Dendritic cell treated with granulocyte-macrophage colony-stimulating factor and Interleukin-4, amounts not matched to agents 40 ng/mL and 50 ng/mL, for 4 days (primary cell): ENCODE results near the gene HOXD12.

Experiments used
- H3K27ac Mint-ChIP-seq: one replicate; pipeline ENCODE4 v1.8.0; 2022; ENCODE audit warnings: mild to moderate bottlenecking, mixed read lengths
- H3K27me3 Mint-ChIP-seq: one replicate; pipeline ENCODE4 v1.8.0; 2022; ENCODE audit warnings: mild to moderate bottlenecking, mixed read lengths
- H3K36me3 Mint-ChIP-seq: one replicate; pipeline ENCODE4 v1.8.0; 2022; ENCODE audit warnings: low read depth, mixed read lengths
- H3K4me1 Mint-ChIP-seq: one replicate; pipeline ENCODE4 v1.8.0; 2022; ENCODE audit warnings: low read depth, mixed read lengths
- H3K4me3 Mint-ChIP-seq: one replicate; pipeline ENCODE4 v1.8.0; 2022; ENCODE audit warnings: mild to moderate bottlenecking, moderate library complexity, mixed read lengths
- H3K9me3 Mint-ChIP-seq: one replicate; pipeline ENCODE4 v1.8.0; 2022; ENCODE audit warnings: mixed read lengths
- intact Hi-C: fragments of 100-400 bp; cut with micrococcal nuclease; formaldehyde crosslinking; loops from one replicate; pipeline ENCODE4 v1.15.0; 2022

The HOXD12 gene

GRCh38 chr2:176076063-176076462, 23.5 kb upstream of the HOXD12 start:
- intact Hi-C loops: no loop called here

GRCh38 chr2:176076796-176077195, 22.8 kb upstream of the HOXD12 start:
- intact Hi-C loops: no loop called here
- peaks cover 25% of the 10 kb centered on the region for H3K4me1 Mint-ChIP-seq
- H3K27me3 Mint-ChIP-seq: peaks cover 80% of the 10 kb centered on the region
- no peaks in the 10 kb centered on the region for H3K36me3 Mint-ChIP-seq
- no peak overlapping the region for H3K4me3 Mint-ChIP-seq
- no peaks in the 10 kb centered on the region for H3K9me3 Mint-ChIP-seq
- no peak overlapping the region for H3K27ac Mint-ChIP-seq

More at GRCh38 chr2:176076063-176076462, 23.5 kb upstream of the HOXD12 start:
- H3K27me3 Mint-ChIP-seq: peaks cover 80% of the 10 kb centered on the region
- H3K27ac Mint-ChIP-seq: no peak overlapping the region
- no peaks in the 10 kb centered on the region for H3K36me3 Mint-ChIP-seq
- peaks cover 29% of the 10 kb centered on the region for H3K4me1 Mint-ChIP-seq
- H3K4me3 Mint-ChIP-seq: no peak overlapping the region
- no peaks in the 10 kb centered on the region for H3K9me3 Mint-ChIP-seq

GRCh38 chr2:176078541-176079284, 20.9 kb upstream of the HOXD12 start:
- H3K4me3 Mint-ChIP-seq: no peak overlapping the region
- peaks cover 31% of the 10 kb centered on the region for H3K4me1 Mint-ChIP-seq
- no peak overlapping the region for H3K27ac Mint-ChIP-seq
- no peaks in the 10 kb centered on the region for H3K9me3 Mint-ChIP-seq
- no peaks in the 10 kb centered on the region for H3K36me3 Mint-ChIP-seq
- intact Hi-C loops: no loop called here
- H3K27me3 Mint-ChIP-seq: peaks cover 81% of the 10 kb centered on the region

- H3K4me3 Mint-ChIP-seq: peak overlapping the region; percentile 53
- H3K36me3 Mint-ChIP-seq: no peaks in the 10 kb centered on the region
- H3K27ac Mint-ChIP-seq: no peak overlapping the region
- intact Hi-C loops: no loop called here
- H3K4me1 Mint-ChIP-seq: peaks cover 32% of the 10 kb centered on the region
- no peaks in the 10 kb centered on the region for H3K9me3 Mint-ChIP-seq
- H3K27me3 Mint-ChIP-seq: peaks cover 81% of the 10 kb centered on the region
Observed at GRCh38 chr2:176079285-176079830, 20.2 kb upstream of the HOXD12 start.

- Mint-ChIP-seq H3K9me3 (no peaks in the 10 kb centered on the region), H3K36me3 (no peaks in the 10 kb centered on the region), H3K4me1 (peaks cover 38% of the 10 kb centered on the region), H3K27ac (no peak overlapping the region), H3K4me3 (peak overlapping the region; percentile 53), H3K27me3 (peaks cover 81% of the 10 kb centered on the region)
- intact Hi-C loops: no loop called here
Observed at GRCh38 chr2:176079831-176080539, 19.6 kb upstream of the HOXD12 start.

- intact Hi-C loops: no loop called here
- Mint-ChIP-seq H3K36me3 (no peaks in the 10 kb centered on the region), H3K4me1 (peaks cover 42% of the 10 kb centered on the region), H3K4me3 (peak overlapping the region; percentile 53), H3K27ac (no peak overlapping the region), H3K9me3 (no peaks in the 10 kb centered on the region), H3K27me3 (peaks cover 81% of the 10 kb centered on the region)
Observed at GRCh38 chr2:176080540-176081375, 18.8 kb upstream of the HOXD12 start.

GRCh38 chr2:176081376-176081836, 18.2 kb upstream of the HOXD12 start:
- Mint-ChIP-seq H3K36me3 (no peaks in the 10 kb centered on the region), H3K4me3 (no peak overlapping the region), H3K4me1 (peaks cover 49% of the 10 kb centered on the region), H3K9me3 (no peaks in the 10 kb centered on the region), H3K27me3 (peaks cover 83% of the 10 kb centered on the region), H3K27ac (no peak overlapping the region)
- intact Hi-C loops: no loop called here

GRCh38 chr2:176081837-176082524, 17.6 kb upstream of the HOXD12 start:
- no peak overlapping the region for H3K27ac Mint-ChIP-seq
- peaks cover 50% of the 10 kb centered on the region for H3K4me1 Mint-ChIP-seq
- H3K27me3 Mint-ChIP-seq: peaks cover 85% of the 10 kb centered on the region
- no peaks in the 10 kb centered on the region for H3K36me3 Mint-ChIP-seq
- no peak overlapping the region for H3K4me3 Mint-ChIP-seq
- intact Hi-C loops: no loop called here
- H3K9me3 Mint-ChIP-seq: no peaks in the 10 kb centered on the region

- Mint-ChIP-seq H3K36me3 (no peaks in the 10 kb centered on the region), H3K9me3 (no peaks in the 10 kb centered on the region)
- intact Hi-C loops: no loop called here
Observed at GRCh38 chr2:176082525-176082823, 17.1 kb upstream of the HOXD12 start.

GRCh38 chr2:176082824-176083751, 16.5 kb upstream of the HOXD12 start:
- peaks cover 54% of the 10 kb centered on the region for H3K4me1 Mint-ChIP-seq
- H3K9me3 Mint-ChIP-seq: no peaks in the 10 kb centered on the region
- no peak overlapping the region for H3K27ac Mint-ChIP-seq
- intact Hi-C loops: no loop called here
- no peaks in the 10 kb centered on the region for H3K36me3 Mint-ChIP-seq
- H3K4me3 Mint-ChIP-seq: no peak overlapping the region
- peaks cover 96% of the 10 kb centered on the region for H3K27me3 Mint-ChIP-seq

More at GRCh38 chr2:176082525-176082823, 17.1 kb upstream of the HOXD12 start:
- no peak overlapping the region for H3K4me3 Mint-ChIP-seq
- peaks cover 50% of the 10 kb centered on the region for H3K4me1 Mint-ChIP-seq
- H3K27ac Mint-ChIP-seq: no peak overlapping the region
- peaks cover 90% of the 10 kb centered on the region for H3K27me3 Mint-ChIP-seq

- intact Hi-C loops: no loop called here
- no peaks in the 10 kb centered on the region for H3K9me3 Mint-ChIP-seq
Observed at GRCh38 chr2:176083796-176084261, 15.8 kb upstream of the HOXD12 start, which contains the start of gene EVX2. TSS of gene EVX2 (minus strand) at chr2:176083962. CDS start at chr2:176083776, 186 bp downstream.

GRCh38 chr2:176084611-176085119, 14.9 kb upstream of the HOXD12 start:
- intact Hi-C loops: no loop called here

More at GRCh38 chr2:176083796-176084261, 15.8 kb upstream of the HOXD12 start, which contains the start of gene EVX2:
- Mint-ChIP-seq H3K36me3 (no peaks in the 10 kb centered on the region), H3K27ac (no peak within 1 kb of the TSS), H3K4me1 (peaks cover 53% of the 10 kb centered on the region), H3K4me3 (no peak within 1 kb of the TSS), H3K27me3 (peaks cover 96% of the 10 kb centered on the region)

More at GRCh38 chr2:176084611-176085119, 14.9 kb upstream of the HOXD12 start:
- H3K4me3 Mint-ChIP-seq: no peak overlapping the region
- H3K27me3 Mint-ChIP-seq: peaks cover 96% of the 10 kb centered on the region
- no peaks in the 10 kb centered on the region for H3K36me3 Mint-ChIP-seq
- peaks cover 44% of the 10 kb centered on the region for H3K4me1 Mint-ChIP-seq
- no peaks in the 10 kb centered on the region for H3K9me3 Mint-ChIP-seq
- H3K27ac Mint-ChIP-seq: no peak overlapping the region
